Parathyroid adenoma (tissue), 2 donors: ENCODE data around the gene PCBP3.

Experiments used
- H2AFZ ChIP-seq: fragments of 300-600 bp; sonication (generic); one replicate; pipeline ENCODE4 v1.7.0; 2017; ENCODE audit warnings: antibody characterized with exemption, mild to moderate bottlenecking
- H3K27ac ChIP-seq: fragments of 300-600 bp; sonication (generic); one replicate; pipeline ENCODE4 v1.7.0; 2017
- H3K27me3 ChIP-seq: fragments of 300-600 bp; sonication (generic); one replicate; pipeline ENCODE4 v1.7.0; 2017; ENCODE audit warnings: low read length; ENCODE audit not compliant: control insufficient read depth, insufficient read depth
- H3K36me3 ChIP-seq: fragments of 300-600 bp; sonication (generic); one replicate; pipeline ENCODE4 v1.7.0; 2017; ENCODE audit warnings: low read length; ENCODE audit not compliant: control insufficient read depth, insufficient read depth
- H3K4me1 ChIP-seq: fragments of 300-600 bp; sonication (generic); one replicate; pipeline ENCODE4 v1.7.0; 2017; ENCODE audit warnings: control low read depth
- H3K4me2 ChIP-seq: fragments of 300-600 bp; sonication (generic); one replicate; pipeline ENCODE4 v1.7.0; 2017; ENCODE audit warnings: low read length
- H3K4me3 ChIP-seq: fragments of 300-600 bp; sonication (generic); one replicate; pipeline ENCODE4 v1.7.0; 2017; ENCODE audit warnings: low read depth, low read length
- H3K79me2 ChIP-seq: fragments of 300-600 bp; sonication (generic); one replicate; pipeline ENCODE4 v1.7.0; 2017; ENCODE audit warnings: control low read depth
- H3K9ac ChIP-seq: fragments of 300-600 bp; sonication (generic); one replicate; pipeline ENCODE4 v1.7.0; 2017; ENCODE audit warnings: mild to moderate bottlenecking
- H3K9me3 ChIP-seq: fragments of 300-600 bp; sonication (generic); one replicate; pipeline ENCODE4 v1.7.0; 2017; ENCODE audit warnings: low read length; ENCODE audit not compliant: control insufficient read depth
- CTCF ChIP-seq: fragments of 300-600 bp; sonication (generic); IDR thresholded peaks from one replicate; pipeline ENCODE4 v1.7.0; 2017; ENCODE audit warnings: antibody characterized with exemption, mild to moderate bottlenecking
- donor health status: primary hyperparathyroidism.

Gene PCBP3

GRCh38 chr21:45897191-45898027 is 253.9 kb downstream of the PCBP3 start:
- TF ChIP-seq CTCF: no peak
- no peaks in the 10 kb centered on the region for H3K79me2 ChIP-seq
- no peak overlapping the region for H2AFZ ChIP-seq
- H3K4me3 ChIP-seq: no peak overlapping the region
- H3K27me3 ChIP-seq: no peaks in the 10 kb centered on the region
- no peak overlapping the region for H3K27ac ChIP-seq
- no peaks in the 10 kb centered on the region for H3K9me3 ChIP-seq
- no peak overlapping the region for H3K4me2 ChIP-seq
- H3K9ac ChIP-seq: no peak overlapping the region
- H3K36me3 ChIP-seq: no peaks in the 10 kb centered on the region
- no peaks in the 10 kb centered on the region for H3K4me1 ChIP-seq

GRCh38 chr21:45898028-45898350 is 254.5 kb downstream of the PCBP3 start:
- Histone ChIP-seq H3K36me3 (no peaks in the 10 kb centered on the region), H3K4me1 (no peaks in the 10 kb centered on the region), H3K9me3 (no peaks in the 10 kb centered on the region), H3K4me2 (no peak overlapping the region), H3K9ac (no peak overlapping the region), H3K27ac (no peak overlapping the region), H2AFZ (no peak overlapping the region), H3K27me3 (no peaks in the 10 kb centered on the region), H3K4me3 (no peak overlapping the region), H3K79me2 (no peaks in the 10 kb centered on the region)
- TF ChIP-seq CTCF: no peak

GRCh38 chr21:45898781-45899180 is 255.3 kb downstream of the PCBP3 start:
- Histone ChIP-seq H3K9me3 (no peaks in the 10 kb centered on the region), H3K4me3 (no peak overlapping the region), H3K36me3 (no peaks in the 10 kb centered on the region), H3K4me1 (no peaks in the 10 kb centered on the region), H3K27me3 (no peaks in the 10 kb centered on the region), H3K4me2 (no peak overlapping the region), H3K9ac (no peak overlapping the region), H3K27ac (no peak overlapping the region), H2AFZ (no peak overlapping the region), H3K79me2 (no peaks in the 10 kb centered on the region)
- TF ChIP-seq CTCF: no peak

- no peak overlapping the region for H3K4me2 ChIP-seq
- no peaks in the 10 kb centered on the region for H3K9me3 ChIP-seq
- no peaks in the 10 kb centered on the region for H3K27me3 ChIP-seq
- H3K79me2 ChIP-seq: no peaks in the 10 kb centered on the region
- H2AFZ ChIP-seq: no peak overlapping the region
- no peak overlapping the region for H3K9ac ChIP-seq
- H3K4me3 ChIP-seq: no peak overlapping the region
- TF ChIP-seq CTCF: no peak
- no peak overlapping the region for H3K27ac ChIP-seq
- no peaks in the 10 kb centered on the region for H3K4me1 ChIP-seq
- no peaks in the 10 kb centered on the region for H3K36me3 ChIP-seq
These were observed 255.9 kb downstream of the PCBP3 start for GRCh38 chr21:45899317-45900033.
